ENCODE results near the gene ARAP2.

GRCh38 chr4:36053930-36054329 is 190.4 kb downstream of the ARAP2 start:
- no peak for TF ChIP-seq POLR2A (IDR thresholded peaks at IDR 0.05)
- TF ChIP-seq, protein P1, sequence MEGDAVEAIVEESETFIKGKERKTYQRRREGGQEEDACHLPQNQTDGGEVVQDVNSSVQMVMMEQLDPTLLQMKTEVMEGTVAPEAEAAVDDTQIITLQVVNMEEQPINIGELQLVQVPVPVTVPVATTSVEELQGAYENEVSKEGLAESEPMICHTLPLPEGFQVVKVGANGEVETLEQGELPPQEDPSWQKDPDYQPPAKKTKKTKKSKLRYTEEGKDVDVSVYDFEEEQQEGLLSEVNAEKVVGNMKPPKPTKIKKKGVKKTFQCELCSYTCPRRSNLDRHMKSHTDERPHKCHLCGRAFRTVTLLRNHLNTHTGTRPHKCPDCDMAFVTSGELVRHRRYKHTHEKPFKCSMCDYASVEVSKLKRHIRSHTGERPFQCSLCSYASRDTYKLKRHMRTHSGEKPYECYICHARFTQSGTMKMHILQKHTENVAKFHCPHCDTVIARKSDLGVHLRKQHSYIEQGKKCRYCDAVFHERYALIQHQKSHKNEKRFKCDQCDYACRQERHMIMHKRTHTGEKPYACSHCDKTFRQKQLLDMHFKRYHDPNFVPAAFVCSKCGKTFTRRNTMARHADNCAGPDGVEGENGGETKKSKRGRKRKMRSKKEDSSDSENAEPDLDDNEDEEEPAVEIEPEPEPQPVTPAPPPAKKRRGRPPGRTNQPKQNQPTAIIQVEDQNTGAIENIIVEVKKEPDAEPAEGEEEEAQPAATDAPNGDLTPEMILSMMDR (IDR thresholded peaks at IDR 0.05): no peak
